ENCODE results near the gene JPH3.

GRCh38 chr16:87572959-87573358 lies 29.3 kb upstream of the JPH3 start:
- TF ChIP-seq CTCF (optimal IDR thresholded peaks at IDR 0.05 in 1 of 3, IDR thresholded peaks at IDR 0.05 in 1 of 3, conservative IDR thresholded peaks at IDR 0.05 in 1 of 3; ENCODE audit: extremely low read depth in 1 of 3, insufficient read depth in 2 of 3, low read length in 3 of 3): no peak
- no peak for TF ChIP-seq EZH2 (IDR thresholded peaks at IDR 0.05; ENCODE audit: low read length)
